Gastrocnemius medialis (tissue), 4 donors: ENCODE measurements around the gene LHX6.

Experiments used
- POLR2A ChIP-seq, 2 donors: fragments of 450-650 bp; IDR thresholded peaks; one replicate each; pipeline ENCODE4 v1.6.1; 2017; ENCODE audit warnings: antibody characterized with exemption in 2 of 2, mild to moderate bottlenecking in 2 of 2, moderate library complexity in 2 of 2
- TF ChIP-seq, protein P1 (sequence below), 5 experiments: fragments of 450-650 bp in 3 of 5; fragments of 200-600 bp in 2 of 5; sonication (generic) in 2 of 5; IDR thresholded peaks in 4 of 5; conservative IDR thresholded peaks in 1 of 5; 1 replicate in 4 of 5; 2 replicates in 1 of 5; pipeline ENCODE4 v1.5.1; 2016 to 2019; ENCODE audit warnings: antibody characterized with exemption in 5 of 5, mild to moderate bottlenecking in 3 of 5, moderate library complexity in 3 of 5

DNA sequence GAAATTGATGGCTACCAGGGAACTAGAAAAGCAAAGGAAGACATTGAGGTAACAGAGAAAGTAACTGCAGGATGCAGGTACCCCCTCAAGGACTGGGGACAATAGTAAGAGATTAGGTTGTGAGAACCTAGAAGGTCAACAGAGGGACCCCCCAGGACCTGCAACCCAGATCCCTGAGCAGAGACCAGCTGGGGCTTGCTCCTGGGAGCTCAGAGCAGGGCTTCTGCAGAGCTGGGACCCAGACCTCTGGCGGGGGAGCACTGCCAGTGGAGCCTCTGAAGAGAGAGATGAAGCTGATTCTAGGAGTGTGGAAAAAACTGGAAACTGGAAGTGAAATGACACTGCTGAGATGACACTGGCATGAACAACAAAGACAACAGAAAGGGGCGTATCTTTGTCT lies 51.8 kb downstream of the LHX6 start:
- TF ChIP-seq POLR2A (IDR thresholded peaks at IDR 0.05), result no peak
- TF ChIP-seq, protein P1, sequence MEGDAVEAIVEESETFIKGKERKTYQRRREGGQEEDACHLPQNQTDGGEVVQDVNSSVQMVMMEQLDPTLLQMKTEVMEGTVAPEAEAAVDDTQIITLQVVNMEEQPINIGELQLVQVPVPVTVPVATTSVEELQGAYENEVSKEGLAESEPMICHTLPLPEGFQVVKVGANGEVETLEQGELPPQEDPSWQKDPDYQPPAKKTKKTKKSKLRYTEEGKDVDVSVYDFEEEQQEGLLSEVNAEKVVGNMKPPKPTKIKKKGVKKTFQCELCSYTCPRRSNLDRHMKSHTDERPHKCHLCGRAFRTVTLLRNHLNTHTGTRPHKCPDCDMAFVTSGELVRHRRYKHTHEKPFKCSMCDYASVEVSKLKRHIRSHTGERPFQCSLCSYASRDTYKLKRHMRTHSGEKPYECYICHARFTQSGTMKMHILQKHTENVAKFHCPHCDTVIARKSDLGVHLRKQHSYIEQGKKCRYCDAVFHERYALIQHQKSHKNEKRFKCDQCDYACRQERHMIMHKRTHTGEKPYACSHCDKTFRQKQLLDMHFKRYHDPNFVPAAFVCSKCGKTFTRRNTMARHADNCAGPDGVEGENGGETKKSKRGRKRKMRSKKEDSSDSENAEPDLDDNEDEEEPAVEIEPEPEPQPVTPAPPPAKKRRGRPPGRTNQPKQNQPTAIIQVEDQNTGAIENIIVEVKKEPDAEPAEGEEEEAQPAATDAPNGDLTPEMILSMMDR (IDR thresholded peaks at IDR 0.05 in 4 of 5, conservative IDR thresholded peaks at IDR 0.05 in 1 of 5), result no peak
